Fibroblast of villous mesenchyme (primary cell): ENCODE data around the gene BCOR. TPM values are rescaled to one million over a fixed set of nuclear protein-coding genes. Genes with fewer than 3 reads are reported as not detected.

Experiments used
- DNase-seq: peaks from one replicate; pipeline ENCODE4 v3.0.0-alpha.2; 2010; ENCODE audit warnings: low read depth
- H3K4me3 ChIP-seq: 2 replicates; pipeline ENCODE4 v1.5.1; 2011; ENCODE audit warnings: low read depth, mild to moderate bottlenecking, low read length
- CTCF ChIP-seq: IDR thresholded peaks from 2 replicates; pipeline ENCODE4 v1.5.1; 2012; ENCODE audit warnings: low read depth, mild to moderate bottlenecking, low read length; ENCODE audit not compliant: insufficient read depth
- total RNA-seq: library from RNA; depleted of rRNA; stranded (reverse); fragments of >200 nt; gene quantifications from 2 replicates; pipeline ENCODE4 v1.2.3, GENCODE V29; 2012

The BCOR gene
- total RNA-seq, 1 donor, result 24.2 TPM

GRCh38 chrX:40047485-40047884 lies 50.3 kb downstream of the BCOR start:
- H3K4me3 ChIP-seq, result no peak overlapping the region
- DNase-seq, result no peak
- TF ChIP-seq CTCF, result no peak

GRCh38 chrX:40043895-40044294 lies 53.9 kb downstream of the BCOR start:
- no peak overlapping the region for H3K4me3 ChIP-seq
- TF ChIP-seq CTCF, result no peak
- DNase-seq, result no peak

- DNase-seq, result no peak
- no peak overlapping the region for H3K4me3 ChIP-seq
- no peak for TF ChIP-seq CTCF
Measured at GRCh38 chrX:40041915-40042314, 55.8 kb downstream of the BCOR start.

GRCh38 chrX:40040686-40041461 lies 56.9 kb downstream of the BCOR start:
- TF ChIP-seq CTCF, result no peak
- no peak overlapping the region for H3K4me3 ChIP-seq
- no peak for DNase-seq

GRCh38 chrX:40039887-40040286 lies 57.9 kb downstream of the BCOR start:
- TF ChIP-seq CTCF, result no peak
- H3K4me3 ChIP-seq, result no peak overlapping the region
- no peak for DNase-seq

GRCh38 chrX:40037367-40037766 lies 60.4 kb downstream of the BCOR start:
- no peak for TF ChIP-seq CTCF
- no peak for DNase-seq

GRCh38 chrX:40035726-40036125 lies 62.0 kb downstream of the BCOR start:
- no peak for TF ChIP-seq CTCF
- DNase-seq, result no peak
- no peak overlapping the region for H3K4me3 ChIP-seq

More at GRCh38 chrX:40037367-40037766, 60.4 kb downstream of the BCOR start:
- no peak overlapping the region for H3K4me3 ChIP-seq
